Measurements from ENCODE around the gene TOGARAM2. TPM values are rescaled to one million over a fixed set of nuclear protein-coding genes. Genes with fewer than 3 reads are reported as not detected.

Gene TOGARAM2
- total RNA-seq, 2 experiments from 2014 or later, result 0.03 TPM; not detected in 1

GRCh38 chr2:28991460-28991859, 10.4 kb downstream of the TOGARAM2 start:
- no peaks in the 10 kb centered on the region for H3K9me2 ChIP-seq (ENCODE audit: insufficient read depth, low read length)
- no peak overlapping the region for H3K4me3 ChIP-seq (ENCODE audit: low read depth, low read length, poor library complexity, severe bottlenecking)
- no TSS peak for BruUV-seq (replicated peaks)
- no peaks in the 10 kb centered on the region for H3K79me2 ChIP-seq (ENCODE audit: insufficient read depth, low read depth, low read length)
- H3K4me2 ChIP-seq (ENCODE audit: low read length), result no peak overlapping the region
- H3K4me1 ChIP-seq (ENCODE audit: insufficient read depth, low read length, poor library complexity, severe bottlenecking), result no peaks in the 10 kb centered on the region
- H3K36me3 ChIP-seq (ENCODE audit: insufficient read depth, low read length), result no peaks in the 10 kb centered on the region
- H4K20me1 ChIP-seq (ENCODE audit: insufficient read depth, low read length), result no peaks in the 10 kb centered on the region
- no peaks in the 10 kb centered on the region for H3K9me3 ChIP-seq (ENCODE audit: low read length)
- no peak for DNase-seq (ENCODE audit: low spot score)
- ChIA-PET POLR2A (interaction anchor here (0.6 kb wide), 1 partner anchor 318 kb away, joined by 4 read pairs; no protein-coding TSS in a partner anchor), CTCF (ENCODE audit: unreplicated experiment) (no interaction called here)
- no peak overlapping the region for H2AFZ ChIP-seq (ENCODE audit: low read length)
- intact Hi-C loops (cut with micrococcal nuclease; ENCODE audit: unreplicated experiment), result no loop called here
- H3K27ac ChIP-seq (ENCODE audit: low read depth, low read length, poor library complexity, severe bottlenecking), result no peak overlapping the region
- TF ChIP-seq EZH2phosphoT487 (IDR thresholded peaks at IDR 0.05; ENCODE audit: borderline replicate concordance, low read depth, low read length) (no peak), CTCF (conservative IDR thresholded peaks at IDR 0.05; ENCODE audit: low read length) (no peak)

GRCh38 chr2:28993206-28993960, 12.3 kb downstream of the TOGARAM2 start:
- no peak overlapping the region for H2AFZ ChIP-seq (ENCODE audit: low read length)
- H3K36me3 ChIP-seq (ENCODE audit: insufficient read depth, low read length), result no peaks in the 10 kb centered on the region
- POLR2A ChIA-PET, result no interaction called here
- CTCF ChIA-PET (ENCODE audit: unreplicated experiment), result no interaction called here
- no peaks in the 10 kb centered on the region for H3K9me2 ChIP-seq (ENCODE audit: insufficient read depth, low read length)
- intact Hi-C loops (cut with micrococcal nuclease; ENCODE audit: unreplicated experiment), result no loop called here
- H3K4me1 ChIP-seq (ENCODE audit: insufficient read depth, low read length, poor library complexity, severe bottlenecking), result no peaks in the 10 kb centered on the region
- BruUV-seq (replicated peaks), result no TSS peak
- no peak for TF ChIP-seq CTCF (conservative IDR thresholded peaks at IDR 0.05; ENCODE audit: low read length)
- no peak for TF ChIP-seq EZH2phosphoT487 (IDR thresholded peaks at IDR 0.05; ENCODE audit: borderline replicate concordance, low read depth, low read length)
- H4K20me1 ChIP-seq (ENCODE audit: insufficient read depth, low read length), result no peaks in the 10 kb centered on the region
- DNase-seq (ENCODE audit: low spot score), result no peak
- H3K79me2 ChIP-seq (ENCODE audit: insufficient read depth, low read depth, low read length), result no peaks in the 10 kb centered on the region
- no peak overlapping the region for H3K27ac ChIP-seq (ENCODE audit: low read depth, low read length, poor library complexity, severe bottlenecking)
- H3K9me3 ChIP-seq (ENCODE audit: low read length), result no peaks in the 10 kb centered on the region
- no peak overlapping the region for H3K4me3 ChIP-seq (ENCODE audit: low read depth, low read length, poor library complexity, severe bottlenecking)
- H3K4me2 ChIP-seq (ENCODE audit: low read length), result no peak overlapping the region

- no TSS peak for BruUV-seq (replicated peaks)
- Histone ChIP-seq H3K4me2 (ENCODE audit: low read length) (no peak overlapping the region), H4K20me1 (ENCODE audit: insufficient read depth, low read length) (no peaks in the 10 kb centered on the region), H3K9me2 (ENCODE audit: insufficient read depth, low read length) (no peaks in the 10 kb centered on the region), H3K27ac (ENCODE audit: low read depth, low read length, poor library complexity, severe bottlenecking) (no peak overlapping the region), H3K79me2 (ENCODE audit: insufficient read depth, low read depth, low read length) (no peaks in the 10 kb centered on the region), H3K4me1 (ENCODE audit: insufficient read depth, low read length, poor library complexity, severe bottlenecking) (no peaks in the 10 kb centered on the region), H2AFZ (ENCODE audit: low read length) (no peak overlapping the region), H3K36me3 (ENCODE audit: insufficient read depth, low read length) (no peaks in the 10 kb centered on the region), H3K4me3 (ENCODE audit: low read depth, low read length, poor library complexity, severe bottlenecking) (no peak overlapping the region), H3K9me3 (ENCODE audit: low read length) (no peaks in the 10 kb centered on the region)
- POLR2A ChIA-PET, result no interaction called here
- TF ChIP-seq CTCF (conservative IDR thresholded peaks at IDR 0.05; ENCODE audit: low read length) (no peak), EZH2phosphoT487 (IDR thresholded peaks at IDR 0.05; ENCODE audit: borderline replicate concordance, low read depth, low read length) (no peak)
- CTCF ChIA-PET (ENCODE audit: unreplicated experiment), result no interaction called here
- DNase-seq (ENCODE audit: low spot score), result no peak
- intact Hi-C loops (cut with micrococcal nuclease; ENCODE audit: unreplicated experiment), result no loop called here
Observed at GRCh38 chr2:28994074-28994473, 13.0 kb downstream of the TOGARAM2 start.

Measured in OCI-LY7 (cell line).